Dermis microvascular lymphatic vessel endothelial cell (primary cell): ENCODE results near the gene GLB1L3. TPM values are rescaled to one million over a fixed set of nuclear protein-coding genes. Genes with fewer than 3 reads are reported as not detected.
"Not testable (repeated sequence)": the region's sequence is repeated elsewhere in the genome, so short reads cannot be mapped to it uniquely, and the experiment has no call there.

Source experiments
- DNase-seq, 2 donors: peaks; one replicate each; pipeline versions ENCODE4 v3.0.0 to v3.0.0-alpha.2; 2010; ENCODE audit warnings: low read depth in 2 of 2
- total RNA-seq: library from RNA; depleted of rRNA; stranded (reverse); fragments of >200 nt; gene quantifications from 2 replicates; pipeline ENCODE4 v1.2.1, GENCODE V29; 2014

GLB1L3 gene
- total RNA-seq, 1 donor from 2014 or later = not detected

GRCh38 chr11:134273317-134273712 is 2.9 kb upstream of the GLB1L3 start:
- no peak for DNase-seq

GRCh38 chr11:134275188-134275533 is 1.0 kb upstream of the GLB1L3 start:
- no peak for DNase-seq

- no peak for DNase-seq
Observed at GRCh38 chr11:134276396-134277182, 410 bp downstream of the GLB1L3 start.

GRCh38 chr11:134277183-134278001 is 1.2 kb downstream of the GLB1L3 start:
- DNase-seq = no peak

GRCh38 chr11:134278356-134278755 is 2.2 kb downstream of the GLB1L3 start:
- no peak for DNase-seq

GRCh38 chr11:134281635-134282034 is 5.5 kb downstream of the GLB1L3 start:
- DNase-seq = not testable (repeated sequence)

- no peak for DNase-seq
Observed at GRCh38 chr11:134282121-134283045, 6.2 kb downstream of the GLB1L3 start.

GRCh38 chr11:134283461-134284230 is 7.5 kb downstream of the GLB1L3 start:
- no peak for DNase-seq

GRCh38 chr11:134284349-134284748 is 8.2 kb downstream of the GLB1L3 start:
- not testable (repeated sequence) for DNase-seq

- no peak for DNase-seq
Observed at GRCh38 chr11:134287561-134287960, 11.4 kb downstream of the GLB1L3 start.

GRCh38 chr11:134288486-134288885 is 12.3 kb downstream of the GLB1L3 start:
- no peak for DNase-seq

- no peak for DNase-seq
Observed at GRCh38 chr11:134289167-134289566, 13.0 kb downstream of the GLB1L3 start.

GRCh38 chr11:134289789-134290188 is 13.6 kb downstream of the GLB1L3 start:
- no peak for DNase-seq

- DNase-seq = no peak
Observed at GRCh38 chr11:134290646-134291045, 14.5 kb downstream of the GLB1L3 start.

GRCh38 chr11:134291196-134291595 is 15.0 kb downstream of the GLB1L3 start:
- DNase-seq = no peak

- DNase-seq = no peak
Observed at GRCh38 chr11:134292661-134293060, 16.5 kb downstream of the GLB1L3 start.

GRCh38 chr11:134293119-134294113 is 17.2 kb downstream of the GLB1L3 start:
- no peak for DNase-seq

- no peak for DNase-seq
Observed at GRCh38 chr11:134294664-134295063, 18.5 kb downstream of the GLB1L3 start.

- no peak for DNase-seq
Observed at GRCh38 chr11:134312223-134312622, 36.0 kb downstream of the GLB1L3 start.

- no peak for DNase-seq
Observed at GRCh38 chr11:134312807-134313206, 36.6 kb downstream of the GLB1L3 start.
